Measurements from ENCODE around the gene R3HCC1L.

The R3HCC1L gene

GRCh38 chr10:98134431-98135221 lies at the start of gene R3HCC1L:
TSS of gene R3HCC1L (plus strand) at chr10:98134657. CDS start at chr10:98208115, 73,458 bp downstream.
- peak; percentile 22 to 89 (median 74) for DNase-seq

- no peak for DNase-seq
These were observed 49.2 kb upstream of the R3HCC1L start for GRCh38 chr10:98085238-98085637.

- DNase-seq = no peak
These were observed 47.4 kb upstream of the R3HCC1L start for GRCh38 chr10:98086837-98087708.

GRCh38 chr10:98088186-98088971 lies 46.1 kb upstream of the R3HCC1L start:
- DNase-seq = peak in 15 of 56 donors; percentile 1 to 42 (median 14)

GRCh38 chr10:98090822-98091221 lies 43.6 kb upstream of the R3HCC1L start:
- DNase-seq = no peak

GRCh38 chr10:98096316-98096715 lies 38.1 kb upstream of the R3HCC1L start:
- DNase-seq = no peak

- DNase-seq = no peak
These were observed 37.7 kb upstream of the R3HCC1L start for GRCh38 chr10:98096731-98097130.

- no peak for DNase-seq
These were observed 37.3 kb upstream of the R3HCC1L start for GRCh38 chr10:98097175-98097574.

GRCh38 chr10:98097616-98098015 lies 36.8 kb upstream of the R3HCC1L start:
- DNase-seq = no peak

- DNase-seq = no peak
These were observed 36.2 kb upstream of the R3HCC1L start for GRCh38 chr10:98098247-98098646.

GRCh38 chr10:98100476-98100875 lies 34.0 kb upstream of the R3HCC1L start:
- DNase-seq = no peak

- no peak for DNase-seq
These were observed 33.1 kb upstream of the R3HCC1L start for GRCh38 chr10:98101366-98101765.

GRCh38 chr10:98104125-98104524 lies 30.3 kb upstream of the R3HCC1L start:
- no peak for DNase-seq

GRCh38 chr10:98106531-98106930 lies 27.9 kb upstream of the R3HCC1L start:
- DNase-seq = no peak

- no peak for DNase-seq
These were observed 26.6 kb upstream of the R3HCC1L start for GRCh38 chr10:98107644-98108430.

- DNase-seq = no peak
These were observed 24.1 kb upstream of the R3HCC1L start for GRCh38 chr10:98110356-98110755.

- no peak for DNase-seq
These were observed 19.2 kb upstream of the R3HCC1L start for GRCh38 chr10:98115031-98115787.

- no peak for DNase-seq
These were observed 14.6 kb upstream of the R3HCC1L start for GRCh38 chr10:98119891-98120290.

GRCh38 chr10:98125940-98126631 lies 8.4 kb upstream of the R3HCC1L start:
- DNase-seq = no peak

All from amygdala (tissue), 56 donors.